SK-N-MC (cell line): ENCODE data around the gene ALX3.

Source experiments
- DNase-seq: peaks from one replicate; pipeline ENCODE4 v3.0.0-alpha.2; 2011; ENCODE audit warnings: low read depth, low spot score
- H3K27ac ChIP-seq: fragments of 200-600 bp; sonication (generic); 2 replicates; pipeline ENCODE4 v1.5.1; 2016; ENCODE audit warnings: mixed run types
- H3K36me3 ChIP-seq: fragments of 200-600 bp; sonication (generic); 2 replicates; pipeline ENCODE4 v1.6.1; 2017; ENCODE audit warnings: antibody characterized with exemption, low read length, mixed read lengths; ENCODE audit not compliant: insufficient read depth
- H3K4me3 ChIP-seq: fragments of 200-600 bp; sonication (generic); 2 replicates; pipeline ENCODE4 v1.5.1; 2016
- H3K9ac ChIP-seq: fragments of 200-600 bp; sonication (generic); 2 replicates; pipeline ENCODE4 v1.8.0; 2017; ENCODE audit warnings: mixed run types, mixed read lengths; ENCODE audit not compliant: insufficient read length
- H3K9me3 ChIP-seq: fragments of 200-600 bp; sonication (generic); 2 replicates; pipeline ENCODE4 v1.6.1; 2017; ENCODE audit warnings: low read depth, mild to moderate bottlenecking, antibody characterized with exemption, low read length, moderate library complexity, mixed read lengths
- EZH2 ChIP-seq: fragments of 200-600 bp; sonication (generic); IDR thresholded peaks from one replicate; pipeline ENCODE4 v1.6.1; 2017; ENCODE audit warnings: antibody characterized with exemption
- FOXP2 ChIP-seq: optimal IDR thresholded peaks from 2 replicates; pipeline ENCODE3; 2011; ENCODE audit warnings: mild to moderate bottlenecking, moderate library complexity; ENCODE audit not compliant: insufficient read depth; ENCODE audit errors: extremely low read length, control extremely low read depth
- POLR2AphosphoS5 ChIP-seq: IDR thresholded peaks from 2 replicates; pipeline ENCODE4 v1.6.1; 2012; ENCODE audit warnings: mild to moderate bottlenecking, low read depth, low read length, borderline replicate concordance

ALX3 gene

DNA sequence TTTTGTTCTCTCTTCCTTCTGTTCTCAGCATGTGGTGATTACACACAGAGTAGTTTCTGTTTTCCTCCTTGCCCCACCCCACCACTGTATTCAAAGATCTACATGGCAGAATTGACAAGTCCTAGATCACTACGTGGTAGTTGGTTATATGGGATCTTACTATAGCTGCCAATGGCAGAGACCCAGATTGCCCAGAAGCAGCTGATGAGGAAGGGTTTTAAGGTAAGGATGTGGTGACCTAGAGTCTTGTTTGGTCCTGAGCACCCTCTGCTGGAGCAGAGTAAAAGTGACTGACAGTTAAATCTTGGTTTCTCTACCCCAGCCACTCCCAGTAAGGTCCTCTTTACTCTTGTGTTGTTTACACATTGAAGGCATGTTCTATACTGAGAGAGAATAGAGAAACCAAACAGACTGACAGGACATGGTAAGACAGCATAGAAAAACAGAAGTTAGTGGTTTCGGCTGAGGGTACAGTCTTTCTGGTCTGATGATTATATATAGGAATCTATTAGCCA is 58.9 kb downstream of the ALX3 start:
- Histone ChIP-seq H3K27ac (no peak overlapping the region), H3K36me3 (peaks cover 78% of the 10 kb centered on the region)

More for the DNA sequence above, 58.9 kb downstream of the ALX3 start:
- H3K4me3 ChIP-seq = no peak overlapping the region
- DNase-seq = no peak
- H3K9me3 ChIP-seq = no peaks in the 10 kb centered on the region
- H3K9ac ChIP-seq = no peak overlapping the region
- TF ChIP-seq POLR2AphosphoS5 = no peak
- no peak for TF ChIP-seq EZH2
- no peak for TF ChIP-seq FOXP2
